Calu3 (cell line): Measurements from ENCODE around the gene IFNGR2. TPM values are rescaled to one million over a fixed set of nuclear protein-coding genes. Genes with fewer than 3 reads are reported as not detected.
"Not testable (repeated sequence)": the region's sequence is repeated elsewhere in the genome, so short reads cannot be mapped to it uniquely, and the experiment has no call there.

Source experiments
- BruUV-seq: library from RNA; stranded (reverse); fragments of 400-500 nt; replicated peaks from 2 replicates; lab custom pipeline; 2021; lab: Mats Ljungman, UMichigan
- CTCF ChIA-PET: fragments of 300-600 bp; sonication (Branson Sonifier 250); formaldehyde crosslinking; loops from one replicate; lab custom pipeline; 2022; ENCODE audit warnings: antibody characterized with exemption; lab: Charles Lee
- DNase-seq: peaks from one replicate; pipeline ENCODE4 v3.0.0; 2022
- H3K27ac Mint-ChIP-seq: one replicate; pipeline ENCODE4 v1.8.0; 2022; ENCODE audit warnings: mixed read lengths; ENCODE audit not compliant: unreplicated experiment
- H3K27me3 Mint-ChIP-seq: one replicate; pipeline ENCODE4 v1.8.0; 2022; ENCODE audit warnings: mixed read lengths; ENCODE audit not compliant: unreplicated experiment
- H3K36me3 Mint-ChIP-seq: one replicate; pipeline ENCODE4 v1.8.0; 2022; ENCODE audit warnings: mild to moderate bottlenecking, moderate library complexity, mixed read lengths; ENCODE audit not compliant: insufficient read depth, unreplicated experiment
- H3K4me1 Mint-ChIP-seq: one replicate; pipeline ENCODE4 v1.8.0; 2022; ENCODE audit warnings: mild to moderate bottlenecking, low read depth, mixed read lengths; ENCODE audit not compliant: unreplicated experiment
- H3K4me3 Mint-ChIP-seq: one replicate; pipeline ENCODE4 v1.8.0; 2022; ENCODE audit warnings: mild to moderate bottlenecking, low read depth, moderate library complexity, mixed read lengths; ENCODE audit not compliant: unreplicated experiment
- H3K9me3 Mint-ChIP-seq: one replicate; pipeline ENCODE4 v1.8.0; 2022; ENCODE audit warnings: low read depth, mixed read lengths; ENCODE audit not compliant: unreplicated experiment
- intact Hi-C: fragments of 100-400 bp; cut with micrococcal nuclease; formaldehyde crosslinking; loops from one replicate; pipeline ENCODE4 v1.10.0; 2022; ENCODE audit not compliant: unreplicated experiment
- total RNA-seq: library from RNA; stranded (reverse); gene quantifications from 2 replicates; pipeline ENCODE4 v1.2.3, GENCODE V29; 2022
- TF ChIP-seq, protein P1 (sequence below): fragments of 200-600 bp; IDR thresholded peaks from one replicate; pipeline ENCODE4 v1.8.0; 2022; ENCODE audit warnings: antibody characterized with exemption; ENCODE audit not compliant: unreplicated experiment

IFNGR2 gene
- total RNA-seq, 1 experiment from 2014 or later: 59.8 TPM

DNA sequence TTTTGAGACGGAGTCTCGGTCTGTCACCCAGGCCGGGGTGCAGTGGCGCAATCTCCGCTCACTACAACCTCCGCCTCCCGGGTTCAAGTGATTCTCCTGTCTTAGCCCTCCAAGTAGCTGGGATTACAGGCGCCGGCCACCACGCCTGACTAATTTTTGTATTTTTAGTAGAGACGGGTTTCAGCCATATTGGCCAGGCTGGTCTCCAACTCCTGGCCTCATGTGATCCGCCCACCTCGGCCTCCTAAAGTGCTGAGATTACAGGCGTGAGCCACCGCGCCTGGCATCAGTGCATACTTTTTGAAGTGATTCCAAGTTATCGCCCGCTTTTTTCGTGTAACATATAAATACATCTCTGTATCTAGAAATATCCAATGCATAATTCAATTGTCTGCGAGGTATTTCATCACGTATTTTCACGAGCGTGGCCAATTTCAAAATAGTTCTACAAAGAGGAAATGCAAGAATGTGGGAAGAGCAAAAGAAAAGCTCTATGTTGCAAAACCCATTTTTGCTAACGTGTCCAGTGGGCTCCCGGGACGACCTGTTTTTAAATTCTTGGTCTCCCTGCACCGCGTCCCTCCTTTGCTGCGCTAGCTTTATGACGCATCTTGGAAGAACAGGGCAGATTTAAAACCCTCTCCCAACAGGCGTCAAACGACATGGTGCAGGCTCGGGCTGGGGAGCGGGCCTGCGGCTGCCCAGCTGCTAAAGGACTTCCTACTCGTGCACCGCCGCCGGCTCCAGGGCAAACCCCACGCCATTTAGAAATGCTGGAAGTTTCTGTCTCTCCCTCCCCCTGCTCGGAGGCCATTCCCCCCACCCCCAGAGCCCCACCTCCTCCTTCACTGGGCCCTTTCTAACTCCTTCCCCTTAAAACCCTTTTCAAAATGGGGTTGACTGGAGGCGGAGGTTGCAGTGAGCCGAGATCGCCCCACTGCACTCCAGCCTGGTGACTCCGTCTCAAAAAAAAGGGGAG is 923 bp upstream of the IFNGR2 start:
- intact Hi-C loops: no loop called here

DNA sequence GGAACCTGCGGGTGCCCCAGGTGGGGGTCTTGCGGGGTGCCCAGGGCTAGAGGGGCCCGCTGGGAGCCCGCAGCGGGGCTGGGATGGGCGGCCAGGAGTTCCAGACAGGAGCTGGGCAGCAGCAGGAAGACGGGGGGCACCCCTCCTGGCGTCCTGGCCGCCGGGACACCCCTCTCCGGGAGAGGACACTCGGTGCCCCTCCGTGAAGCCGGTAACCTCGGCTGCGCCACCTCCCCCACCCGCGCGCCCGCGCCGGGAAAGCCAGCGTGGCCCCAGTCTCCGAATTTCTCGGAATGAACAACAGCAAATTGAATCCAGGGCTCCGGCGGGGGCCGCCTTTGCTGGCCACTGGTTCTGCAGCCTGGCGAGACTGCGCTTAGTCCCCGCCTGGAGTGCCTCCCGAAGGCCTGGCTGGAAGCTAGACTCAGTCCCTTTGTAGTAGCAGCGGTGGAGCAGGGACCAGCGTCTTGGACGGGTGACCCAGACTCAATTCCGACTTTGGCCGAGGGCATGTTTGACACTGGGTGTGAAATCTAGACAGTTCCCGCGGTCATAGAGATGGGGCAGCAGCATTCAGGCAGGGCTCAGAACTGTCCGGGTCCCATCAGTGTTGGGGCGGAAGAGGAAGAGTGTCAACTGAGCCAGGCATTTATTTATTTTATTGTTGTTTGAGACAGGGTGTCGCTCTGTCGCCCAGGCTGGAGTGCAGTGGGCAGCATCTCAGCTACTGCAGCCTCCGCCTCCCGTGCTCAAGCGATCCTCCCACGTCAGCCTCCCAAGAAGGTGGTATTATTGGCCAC is 773 bp downstream of the IFNGR2 start:
- TSS peak; percentile 92 for BruUV-seq
- TF ChIP-seq, protein P1, sequence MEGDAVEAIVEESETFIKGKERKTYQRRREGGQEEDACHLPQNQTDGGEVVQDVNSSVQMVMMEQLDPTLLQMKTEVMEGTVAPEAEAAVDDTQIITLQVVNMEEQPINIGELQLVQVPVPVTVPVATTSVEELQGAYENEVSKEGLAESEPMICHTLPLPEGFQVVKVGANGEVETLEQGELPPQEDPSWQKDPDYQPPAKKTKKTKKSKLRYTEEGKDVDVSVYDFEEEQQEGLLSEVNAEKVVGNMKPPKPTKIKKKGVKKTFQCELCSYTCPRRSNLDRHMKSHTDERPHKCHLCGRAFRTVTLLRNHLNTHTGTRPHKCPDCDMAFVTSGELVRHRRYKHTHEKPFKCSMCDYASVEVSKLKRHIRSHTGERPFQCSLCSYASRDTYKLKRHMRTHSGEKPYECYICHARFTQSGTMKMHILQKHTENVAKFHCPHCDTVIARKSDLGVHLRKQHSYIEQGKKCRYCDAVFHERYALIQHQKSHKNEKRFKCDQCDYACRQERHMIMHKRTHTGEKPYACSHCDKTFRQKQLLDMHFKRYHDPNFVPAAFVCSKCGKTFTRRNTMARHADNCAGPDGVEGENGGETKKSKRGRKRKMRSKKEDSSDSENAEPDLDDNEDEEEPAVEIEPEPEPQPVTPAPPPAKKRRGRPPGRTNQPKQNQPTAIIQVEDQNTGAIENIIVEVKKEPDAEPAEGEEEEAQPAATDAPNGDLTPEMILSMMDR: no peak
- CTCF ChIA-PET: interaction anchor here (0.7 to 1.6 kb wide), 5 partner anchors 9 to 43 kb away, joined by 3 to 9 read pairs (median 3); no protein-coding TSS in a partner anchor
- Mint-ChIP-seq H3K9me3 (peaks cover 2% of the 10 kb centered on the region), H3K4me1 (peaks cover 13% of the 10 kb centered on the region), H3K27me3 (no peaks in the 10 kb centered on the region), H3K36me3 (peaks cover 33% of the 10 kb centered on the region), H3K4me3 (peak overlapping the region; percentile 88), H3K27ac (peak overlapping the region; percentile 78)
- intact Hi-C loops: no loop called here
- DNase-seq: peak; percentile 37

More for the DNA sequence above, 923 bp upstream of the IFNGR2 start:
- CTCF ChIA-PET: no interaction called here
- Mint-ChIP-seq H3K36me3 (peaks cover 33% of the 10 kb centered on the region), H3K4me1 (peaks cover 13% of the 10 kb centered on the region), H3K27ac (no peak overlapping the region), H3K27me3 (no peaks in the 10 kb centered on the region), H3K9me3 (peaks cover 2% of the 10 kb centered on the region), H3K4me3 (no peak overlapping the region)
- no peak for DNase-seq
- BruUV-seq: no TSS peak
- TF ChIP-seq, protein P1: no peak

DNA sequence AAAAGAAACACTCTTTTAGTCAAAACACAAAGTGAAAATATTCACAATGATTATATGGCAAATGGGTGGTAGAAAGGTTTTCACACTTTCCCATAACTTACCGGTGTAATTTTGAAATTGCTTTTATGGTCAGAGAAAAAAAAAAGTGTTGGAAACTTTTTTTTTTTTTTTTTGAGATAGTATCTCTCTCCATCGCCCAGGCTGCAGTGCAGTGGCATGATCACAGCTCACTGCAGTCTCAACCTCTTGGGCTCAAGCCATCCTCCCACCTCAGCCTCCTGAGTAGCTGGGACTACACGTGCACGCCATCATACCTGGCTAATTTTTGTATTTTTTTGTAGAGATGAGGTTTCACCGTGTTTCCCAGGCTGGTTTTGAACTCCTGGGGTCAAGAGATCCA is 3.3 kb downstream of the IFNGR2 start:
- Mint-ChIP-seq H3K9me3 (no peaks in the 10 kb centered on the region), H3K4me1 (peaks cover 17% of the 10 kb centered on the region), H3K36me3 (peaks cover 46% of the 10 kb centered on the region), H3K27me3 (no peaks in the 10 kb centered on the region), H3K4me3 (no peak overlapping the region), H3K27ac (no peak overlapping the region)
- no peak for DNase-seq
- BruUV-seq: no TSS peak
- TF ChIP-seq, protein P1: no peak
- intact Hi-C loops: no loop called here
- CTCF ChIA-PET: no interaction called here

DNA sequence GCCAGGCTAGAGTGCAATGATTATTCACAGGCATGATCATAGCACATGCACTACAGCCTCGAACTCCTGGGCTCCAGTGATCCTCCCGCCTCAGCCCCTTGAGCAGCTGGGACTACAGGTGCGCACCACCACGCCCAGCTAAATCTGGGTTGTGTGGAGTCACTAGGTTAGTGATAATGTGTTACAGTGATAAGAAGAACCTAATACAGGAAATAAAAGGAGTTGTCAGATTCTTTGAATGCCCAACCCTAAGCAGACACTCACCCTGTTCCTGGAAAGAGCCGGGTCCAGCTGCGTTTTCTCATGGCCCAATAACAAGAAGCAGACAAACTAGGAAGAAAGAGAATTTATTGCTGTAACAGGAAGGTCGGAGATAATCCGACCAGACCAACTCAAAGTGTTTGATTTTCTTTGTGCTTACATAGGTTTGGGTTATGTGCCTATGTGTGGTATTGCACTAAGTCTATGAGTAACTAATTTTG is 8.8 kb downstream of the IFNGR2 start:
- H3K4me1 Mint-ChIP-seq: peaks cover 38% of the 10 kb centered on the region
- no TSS peak for BruUV-seq
- DNase-seq: peak; percentile 14
- peak overlapping the region; percentile 77 for H3K27ac Mint-ChIP-seq
- H3K4me3 Mint-ChIP-seq: no peak overlapping the region
- CTCF ChIA-PET: no interaction called here
- intact Hi-C loops: loop anchor here (2.0 kb wide), 1 partner anchor 51 kb away; no protein-coding TSS in a partner anchor
- TF ChIP-seq, protein P1: no peak
- peaks cover 51% of the 10 kb centered on the region for H3K36me3 Mint-ChIP-seq
- H3K27me3 Mint-ChIP-seq: no peaks in the 10 kb centered on the region
- no peaks in the 10 kb centered on the region for H3K9me3 Mint-ChIP-seq

DNA sequence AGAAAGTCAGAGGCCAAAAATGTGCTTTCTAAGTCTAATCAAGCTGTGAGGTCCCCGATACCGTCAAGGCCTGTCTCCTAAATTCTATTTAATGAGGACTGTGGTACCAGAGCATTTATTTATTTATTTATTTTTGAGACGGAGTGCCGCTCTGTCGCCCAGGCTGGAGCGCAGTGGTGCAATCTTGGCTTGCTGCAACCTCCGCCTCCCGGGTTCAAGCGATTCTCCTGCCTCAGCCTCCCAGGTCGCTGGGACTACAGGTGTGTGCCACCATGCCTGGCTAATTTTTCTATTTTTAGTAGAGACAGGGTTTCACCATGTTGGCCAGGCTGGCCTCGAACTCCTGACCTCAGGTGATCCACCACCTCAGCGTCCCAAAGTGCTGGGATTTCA is 9.2 kb downstream of the IFNGR2 start:
- Mint-ChIP-seq H3K4me1 (peaks cover 38% of the 10 kb centered on the region), H3K27ac (peak overlapping the region; percentile 81), H3K4me3 (peak overlapping the region; percentile 44), H3K36me3 (peaks cover 55% of the 10 kb centered on the region)
- H3K27me3 Mint-ChIP-seq, DNase-seq, BruUV-seq, H3K9me3 Mint-ChIP-seq: not testable (repeated sequence)
- intact Hi-C loops: loop anchor here (2.0 kb wide), 1 partner anchor 52 kb away; no protein-coding TSS in a partner anchor
- CTCF ChIA-PET: interaction anchor here (0.6 to 1.3 kb wide), 5 partner anchors 8 to 68 kb away, joined by 3 to 7 read pairs (median 6); partner anchors contain the start of gene TMEM50B
